Activated T-cell treated with anti-CD3 and anti-CD28 coated beads for 4 hours (primary cell): ENCODE measurements around the gene C2orf66.

ENCODE experiments used
- DNase-seq: peaks from one replicate; pipeline ENCODE4 v3.0.0-alpha.2; 2020

C2orf66 gene

DNA sequence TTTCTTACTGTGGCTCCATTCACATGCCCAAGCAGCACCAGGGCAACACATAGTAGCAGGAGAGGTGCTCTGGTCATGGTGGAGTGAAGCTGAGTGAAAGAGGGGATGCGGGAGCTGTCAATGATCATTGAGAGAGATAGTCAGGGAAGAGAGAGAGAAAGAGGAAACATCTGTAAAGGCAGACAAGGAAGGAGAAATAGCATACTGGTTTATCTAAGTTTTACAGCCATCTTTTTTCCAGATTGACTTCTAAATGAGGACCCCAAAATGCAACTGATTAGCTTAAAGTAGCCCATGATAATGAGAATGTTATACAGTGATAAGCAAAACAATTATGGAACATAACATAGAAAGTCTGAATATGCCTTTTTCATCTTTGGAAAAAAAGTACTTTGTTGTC lies at the start of gene C2orf66:
TSS of gene C2orf66 (minus strand) at position 96 of the 400 bp plus-strand sequence. CDS start at position 77, 19 bp downstream.
- no peak for DNase-seq

- no peak for DNase-seq
Measured at GRCh38 chr2:196854629-196855028, 45.5 kb upstream of the C2orf66 start.

DNA sequence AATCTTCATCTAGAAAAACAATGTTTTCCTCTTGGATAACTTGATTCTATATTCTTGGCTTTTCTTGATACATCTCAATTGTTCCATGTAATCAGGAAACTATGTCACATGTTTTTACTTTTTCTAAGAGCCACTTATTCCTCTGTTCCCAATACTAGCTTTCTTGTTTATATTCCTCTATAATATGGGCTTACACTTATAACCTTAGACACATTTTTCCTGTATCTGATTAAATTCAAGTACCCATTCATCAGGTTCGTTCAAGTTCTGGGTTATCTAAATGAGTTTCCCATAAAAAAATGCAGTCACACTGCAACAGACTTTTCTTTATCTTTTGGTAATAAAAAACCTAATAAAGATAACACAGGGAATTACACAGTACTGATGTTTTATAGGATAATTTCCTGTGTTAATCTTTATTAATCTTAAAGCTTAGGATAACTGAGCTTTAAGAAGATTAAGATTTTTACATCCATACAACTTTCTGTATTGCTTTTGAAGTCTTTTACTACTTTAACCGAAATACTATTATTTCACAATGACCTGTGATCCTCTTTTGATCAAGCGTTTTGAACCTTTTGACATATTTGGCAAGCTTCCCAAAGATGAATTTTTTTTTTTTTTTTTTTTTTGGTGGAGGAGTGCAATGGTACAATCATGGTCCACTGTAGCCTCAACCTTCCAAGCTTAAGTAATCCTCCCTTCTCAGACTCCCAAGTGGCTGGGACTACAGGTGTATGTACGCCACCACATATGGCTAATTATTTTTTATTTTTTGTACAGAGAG lies 44.3 kb upstream of the C2orf66 start:
- DNase-seq: no peak

- no peak for DNase-seq
Measured at GRCh38 chr2:196851088-196851487, 41.9 kb upstream of the C2orf66 start.

DNA sequence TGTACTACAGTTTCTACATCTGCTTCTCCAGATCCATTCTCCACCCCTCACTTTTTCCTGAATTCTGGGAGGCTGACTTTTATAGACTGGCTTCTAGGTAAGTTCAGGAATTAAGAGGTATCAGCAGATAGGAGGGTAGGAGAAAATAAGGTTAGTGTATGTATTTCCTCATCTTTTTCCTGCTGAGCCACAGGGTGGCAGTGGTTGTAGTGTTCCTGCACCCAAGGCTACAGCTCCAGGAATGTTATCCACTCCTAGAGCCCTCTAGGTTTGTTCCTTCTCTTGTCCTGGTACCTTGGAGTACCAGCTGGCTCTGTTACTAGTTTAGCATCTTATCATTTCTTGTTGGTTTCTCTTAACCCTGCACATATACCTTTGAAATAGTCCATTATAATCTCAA lies 40.7 kb upstream of the C2orf66 start:
- no peak for DNase-seq

DNA sequence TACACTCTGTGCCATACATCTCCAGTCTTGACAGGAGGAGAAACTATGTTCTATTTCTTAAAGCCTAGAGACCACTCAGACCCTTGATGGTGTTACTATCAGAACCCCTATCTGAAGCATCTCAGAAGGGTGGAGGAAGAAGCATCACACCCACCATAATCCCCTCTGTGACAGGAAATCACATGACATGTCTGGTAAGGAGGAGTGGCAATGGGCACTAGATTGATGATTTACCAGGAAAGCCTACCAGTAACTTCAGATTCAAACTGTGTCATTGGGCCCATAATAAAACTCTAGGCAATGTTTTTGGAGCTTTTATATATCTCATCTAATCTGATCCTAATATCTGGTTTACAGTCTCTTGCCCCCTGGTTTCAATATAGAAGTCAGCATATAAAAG lies 37.1 kb upstream of the C2orf66 start:
- DNase-seq: no peak

DNA sequence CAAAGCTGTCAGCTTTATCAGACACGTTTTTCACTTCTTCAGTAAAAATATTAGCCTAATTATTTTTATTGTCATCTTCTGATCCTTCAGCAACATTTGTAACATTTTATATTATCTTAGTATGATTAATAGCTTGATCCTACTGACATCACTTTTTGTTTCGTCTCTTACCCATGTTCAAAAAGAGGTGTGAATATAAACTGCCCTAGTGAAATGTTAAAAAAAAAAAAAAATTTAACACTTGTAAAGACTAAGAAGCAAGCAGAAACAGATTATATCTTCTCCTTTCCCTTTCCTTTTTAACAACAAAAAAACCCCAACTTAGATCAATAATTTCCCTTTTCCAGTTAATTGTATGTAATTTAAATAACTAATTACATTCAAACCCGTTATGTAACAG lies 36.2 kb upstream of the C2orf66 start:
- DNase-seq: no peak

DNA sequence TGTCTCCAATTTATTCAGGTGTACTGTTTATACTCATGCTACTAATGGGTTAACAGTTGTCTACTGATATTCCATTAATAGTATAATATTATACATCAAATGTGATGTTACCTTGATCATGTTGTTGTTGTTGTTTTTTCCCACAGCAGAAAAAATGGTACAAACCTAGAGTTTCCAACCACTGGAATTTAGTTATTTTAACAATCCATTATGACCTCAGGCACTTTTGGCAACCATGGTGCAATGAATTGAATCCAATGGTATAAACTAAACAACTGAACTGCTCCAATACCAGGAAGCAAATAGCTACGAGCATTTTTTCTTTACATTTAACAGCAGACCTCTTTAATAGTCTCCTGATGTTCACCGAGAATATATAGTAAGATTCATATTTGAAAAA lies 31.0 kb upstream of the C2orf66 start:
- no peak for DNase-seq

GRCh38 chr2:196839574-196839973 lies 30.4 kb upstream of the C2orf66 start:
- DNase-seq: no peak

DNA sequence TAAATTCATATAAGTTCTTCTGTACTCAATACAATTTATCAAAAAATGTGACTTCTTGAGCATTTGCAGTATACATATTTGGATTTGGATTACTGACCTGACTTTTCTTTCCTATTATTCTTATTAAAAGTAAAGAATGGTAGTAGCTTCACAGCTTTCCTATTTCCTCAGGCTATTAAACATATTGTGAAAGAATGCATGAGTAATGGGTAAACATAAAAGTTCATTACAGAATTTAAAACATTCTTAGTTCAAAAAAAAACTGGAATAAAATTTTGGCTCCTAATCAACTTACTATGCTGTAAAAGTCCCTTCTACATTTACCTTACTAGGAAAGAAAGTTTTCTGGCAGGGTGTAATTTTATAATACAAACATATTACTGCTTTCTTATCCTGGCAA lies 27.3 kb upstream of the C2orf66 start:
- no peak for DNase-seq

DNA sequence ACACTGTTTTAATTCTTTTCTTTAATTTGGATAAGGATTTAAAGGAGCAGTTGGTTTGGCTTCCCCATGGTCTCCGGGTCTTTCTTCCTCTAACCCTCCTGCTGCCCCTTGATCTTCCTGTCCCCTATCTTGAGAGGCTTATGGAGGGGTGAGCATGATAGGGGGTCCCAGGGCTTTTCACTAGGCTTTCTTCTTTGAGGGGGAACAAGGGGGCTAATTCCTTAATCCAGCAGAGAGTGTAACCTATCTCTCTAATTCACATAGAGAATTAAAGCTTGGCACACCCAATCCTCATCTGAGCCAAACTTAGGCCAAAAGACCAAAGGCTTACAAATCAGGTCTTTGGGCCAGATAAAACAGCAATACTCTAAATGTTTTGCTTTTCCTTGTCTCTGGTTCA lies 21.5 kb upstream of the C2orf66 start:
- DNase-seq: no peak

- DNase-seq: no peak
Measured at GRCh38 chr2:196827356-196827755, 18.2 kb upstream of the C2orf66 start.

GRCh38 chr2:196823750-196824522 lies 14.8 kb upstream of the C2orf66 start:
- DNase-seq: no peak

- no peak for DNase-seq
Measured at GRCh38 chr2:196821195-196821594, 12.0 kb upstream of the C2orf66 start.

DNA sequence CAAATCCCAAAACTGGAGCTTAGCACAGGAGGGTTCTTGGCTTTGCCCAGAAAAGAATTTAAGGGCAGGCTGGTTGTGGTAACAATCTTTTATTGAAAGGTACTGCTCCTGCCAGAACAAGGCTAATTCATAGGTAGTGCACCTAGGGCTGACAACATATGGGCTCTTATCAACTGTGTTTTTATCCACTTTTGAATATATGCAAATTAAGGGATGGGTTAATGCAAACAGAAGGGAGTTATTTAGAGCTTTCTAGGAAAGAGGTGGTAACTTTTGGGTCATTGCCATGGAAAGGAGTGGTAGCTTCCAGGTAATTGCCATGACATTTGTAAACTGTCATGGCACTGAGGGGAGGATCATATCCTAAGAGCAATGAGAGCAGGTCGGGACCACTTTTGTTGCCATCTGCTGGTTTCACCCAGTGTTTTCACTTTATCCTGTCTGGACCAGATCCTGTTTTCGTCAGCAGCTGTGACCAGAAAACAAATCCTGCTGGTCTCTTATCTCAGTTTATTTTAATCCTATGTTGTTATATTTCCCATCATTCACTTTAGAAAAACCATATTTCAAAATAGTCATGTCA lies 981 bp downstream of the C2orf66 start:
- no peak for DNase-seq

GRCh38 chr2:196804381-196804780 lies 4.8 kb downstream of the C2orf66 start:
- DNase-seq: no peak

GRCh38 chr2:196802401-196802800 lies 6.8 kb downstream of the C2orf66 start:
- DNase-seq: no peak

- no peak for DNase-seq
Measured at GRCh38 chr2:196801674-196802261, 7.4 kb downstream of the C2orf66 start.

GRCh38 chr2:196798980-196799379 lies 10.2 kb downstream of the C2orf66 start:
- no peak for DNase-seq

GRCh38 chr2:196792865-196793264 lies 16.3 kb downstream of the C2orf66 start:
- no peak for DNase-seq

DNA sequence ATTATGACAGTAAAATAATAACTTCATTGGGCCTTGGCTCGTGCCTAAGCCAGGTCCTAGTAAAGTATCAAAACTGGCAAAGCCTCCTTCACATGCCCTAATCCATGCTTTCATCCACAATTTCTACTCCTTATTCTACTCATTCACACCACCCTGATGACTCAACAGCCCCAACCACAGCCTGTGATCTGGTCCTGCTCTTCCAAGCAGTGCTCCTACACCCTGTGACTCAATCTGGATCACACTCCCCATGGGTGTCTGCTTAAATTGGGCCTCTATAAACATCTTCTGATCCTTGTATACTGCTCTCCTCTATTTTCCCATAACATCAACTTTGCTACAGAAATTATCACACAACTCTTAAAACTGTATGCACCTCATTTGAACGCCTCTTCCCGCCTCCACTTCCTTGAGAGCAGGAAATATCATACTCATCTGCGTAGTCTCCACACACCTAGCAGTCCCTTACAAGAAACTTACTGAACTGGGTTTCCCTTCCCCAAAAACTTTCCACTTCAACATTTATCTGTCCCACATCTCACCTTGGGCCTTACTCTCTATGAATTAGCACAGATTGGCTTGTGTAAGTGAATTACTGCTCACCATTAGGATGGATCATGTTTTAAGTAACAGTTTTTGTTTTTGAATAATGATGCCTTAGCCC lies 25.6 kb downstream of the C2orf66 start:
- no peak for DNase-seq

DNA sequence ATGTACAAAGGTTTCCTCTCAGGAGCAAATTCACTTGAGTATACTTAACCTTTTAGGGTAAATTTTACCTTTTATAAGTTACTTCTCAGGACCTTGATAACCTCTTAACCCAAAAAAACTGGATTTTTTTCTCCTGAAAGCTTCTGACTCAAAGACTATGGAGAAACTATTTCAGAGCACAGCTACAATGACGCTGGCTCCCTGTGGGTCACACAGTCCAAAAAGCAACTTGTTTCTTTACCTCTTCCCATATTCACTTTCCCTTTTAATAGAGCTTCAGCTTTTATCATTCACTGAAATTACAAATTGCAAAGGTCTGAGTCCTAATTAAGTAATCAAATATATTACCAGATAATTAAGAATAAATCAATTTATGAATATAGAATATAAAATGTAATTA lies 42.1 kb downstream of the C2orf66 start:
- DNase-seq: no peak

- DNase-seq: no peak
Measured at GRCh38 chr2:196759378-196759706, 49.8 kb downstream of the C2orf66 start.
